Sigmoid colon (tissue), 7 donors: Measurements from ENCODE around the gene DOCK9. TPM values are rescaled to one million over a fixed set of nuclear protein-coding genes. Genes with fewer than 3 reads are reported as not detected.

Experiments
- DNase-seq: peaks from one replicate; pipeline ENCODE4 v3.0.0-alpha.2; 2019
- H3K27ac ChIP-seq, 4 donors: fragments of 200-600 bp; sonication (generic); one replicate each; pipeline ENCODE4 v1.5.1; 2016 to 2019; ENCODE audit warnings: mild to moderate bottlenecking in 1 of 4
- H3K27me3 ChIP-seq, 3 donors: fragments of 200-600 bp; sonication (generic); one replicate each; pipeline ENCODE4 v1.5.1; 2019; ENCODE audit warnings: mild to moderate bottlenecking in 1 of 3
- H3K36me3 ChIP-seq, 4 donors: fragments of 200-600 bp; sonication (generic); one replicate each; pipeline ENCODE4 v1.5.1; 2016 to 2019
- H3K4me1 ChIP-seq, 4 donors: fragments of 200-600 bp; sonication (generic); one replicate each; pipeline ENCODE4 v1.5.1; 2017 to 2019
- H3K4me3 ChIP-seq, 4 donors: fragments of 200-600 bp; sonication (generic); one replicate each; pipeline ENCODE4 v1.5.1; 2017 to 2019; ENCODE audit warnings: mild to moderate bottlenecking in 2 of 4, moderate library complexity in 1 of 4
- H3K9me3 ChIP-seq, 4 donors: fragments of 200-600 bp in 3 of 4; sonication (generic) in 3 of 4; one replicate each; pipeline versions ENCODE4 v1.5.1 to v1.6.1; 2013 to 2019
- CTCF ChIP-seq, 4 experiments: fragments of 450-650 bp in 3 of 4; fragments of 200-600 bp in 1 of 4; IDR thresholded peaks; one replicate each; pipeline ENCODE4 v1.5.1; 2016 to 2019; ENCODE audit warnings: antibody characterized with exemption in 4 of 4, mild to moderate bottlenecking in 3 of 4, moderate library complexity in 2 of 4
- EP300 ChIP-seq, 4 donors: sonication (generic); formaldehyde crosslinking; IDR thresholded peaks; one replicate each; pipeline ENCODE4 v1.6.1; 2017; ENCODE audit warnings: antibody characterized with exemption in 4 of 4
- POLR2A ChIP-seq, 2 donors: fragments of 450-650 bp; IDR thresholded peaks; one replicate each; pipeline ENCODE4 v1.6.1; 2016; ENCODE audit warnings: antibody characterized with exemption in 2 of 2, mild to moderate bottlenecking in 2 of 2, moderate library complexity in 2 of 2
- POLR2AphosphoS5 ChIP-seq, 4 donors: sonication (generic); formaldehyde crosslinking; IDR thresholded peaks; one replicate each; pipeline ENCODE4 v1.6.1; 2017; ENCODE audit warnings: antibody characterized with exemption in 4 of 4
- WGBS, 2 donors: extraction: QIAGEN DNeasy Blood & Tissue Kit; methylation state at CpG; one replicate each; pipeline ENCODE4 v1.1.7; 2013; 5-methylcytosine and 5-hydroxymethylcytosine counted together
- intact Hi-C: fragments of 100-400 bp; cut with DNase I; formaldehyde crosslinking; loops from one replicate; pipeline ENCODE4 v1.15.1; 2023
- polyA plus RNA-seq, 3 donors: library from polyadenylated mRNA; stranded (reverse); fragments of 200-250 nt; gene quantifications; one replicate each; pipeline ENCODE4 v1.2.3, GENCODE V29; 2013
- total RNA-seq, 4 donors: library from RNA; depleted of rRNA; stranded (reverse); fragments of >200 nt; gene quantifications; one replicate each; pipeline ENCODE4 v1.1.0, GENCODE V29; 2016
- donor health status: healthy with polysubstance abuse.
- donor health status: Bipolar disorder and iron deficiency.
- donor health status: healthy.

The DOCK9 gene
- total and polyA plus RNA-seq, 7 donors = 10.8 to 126 (median 60.4) TPM

- no peaks in the 10 kb centered on the region for H3K27me3 ChIP-seq
- DNase-seq = no peak
- H3K9me3 ChIP-seq = peaks cover 0 to 8% (median 4%) of the 10 kb centered on the region in 4 donors
- peaks cover 0 to 78% (median 17%) of the 10 kb centered on the region in 4 donors for H3K36me3 ChIP-seq
- peaks cover 0 to 10% (median 3%) of the 10 kb centered on the region in 4 donors for H3K4me1 ChIP-seq
- no peak overlapping the region for H3K4me3 ChIP-seq
- no peak overlapping the region for H3K27ac ChIP-seq
- WGBS, 2 donors = 82 to 93% methylated on average over 2 of the region's 2 CpGs
- TF ChIP-seq POLR2AphosphoS5 (IDR thresholded peaks at IDR 0.05) (no peak), POLR2A (IDR thresholded peaks at IDR 0.05) (no peak), EP300 (IDR thresholded peaks at IDR 0.05) (no peak), CTCF (IDR thresholded peaks at IDR 0.05) (no peak)
- intact Hi-C loops = no loop called here
Measured at GRCh38 chr13:98874029-98874397, 103.9 kb downstream of the DOCK9 start.

GRCh38 chr13:98873377-98874028, 104.4 kb downstream of the DOCK9 start:
- no peak for DNase-seq
- Histone ChIP-seq H3K9me3 (peaks cover 0 to 8% (median 4%) of the 10 kb centered on the region in 4 donors), H3K27ac (no peak overlapping the region), H3K4me3 (no peak overlapping the region), H3K4me1 (peaks cover 0 to 5% (median under 1%) of the 10 kb centered on the region in 4 donors), H3K27me3 (no peaks in the 10 kb centered on the region), H3K36me3 (peaks cover 0 to 72% (median 16%) of the 10 kb centered on the region in 4 donors)
- TF ChIP-seq POLR2AphosphoS5 (IDR thresholded peaks at IDR 0.05) = no peak
- TF ChIP-seq EP300 (IDR thresholded peaks at IDR 0.05) = no peak
- no peak for TF ChIP-seq CTCF (IDR thresholded peaks at IDR 0.05)
- no peak for TF ChIP-seq POLR2A (IDR thresholded peaks at IDR 0.05)
- intact Hi-C loops = no loop called here
- 89 to 92% methylated on average over 3 of the region's 3 CpGs for WGBS, 2 donors

- Histone ChIP-seq H3K4me3 (no peak overlapping the region), H3K9me3 (peaks cover 0 to 8% (median 4%) of the 10 kb centered on the region in 4 donors), H3K27me3 (no peaks in the 10 kb centered on the region), H3K36me3 (peaks cover 4 to 73% (median 14%) of the 10 kb centered on the region in 4 donors), H3K27ac (no peak overlapping the region), H3K4me1 (no peaks in the 10 kb centered on the region)
- 93% methylated on average over 13 of the region's 13 CpGs for WGBS, 2 donors
- intact Hi-C loops = no loop called here
- TF ChIP-seq EP300 (IDR thresholded peaks at IDR 0.05) (no peak), POLR2AphosphoS5 (IDR thresholded peaks at IDR 0.05) (no peak), POLR2A (IDR thresholded peaks at IDR 0.05) (no peak), CTCF (IDR thresholded peaks at IDR 0.05) (no peak)
- no peak for DNase-seq
Measured at GRCh38 chr13:98871727-98872126, 106.1 kb downstream of the DOCK9 start.

GRCh38 chr13:98869408-98870090, 108.3 kb downstream of the DOCK9 start:
- 77 to 82% methylated on average over 6 of the region's 6 CpGs for WGBS, 2 donors
- H3K4me3 ChIP-seq = no peak overlapping the region
- no peaks in the 10 kb centered on the region for H3K27me3 ChIP-seq
- TF ChIP-seq POLR2AphosphoS5 (IDR thresholded peaks at IDR 0.05) = peak in 1 of 4 donors; percentile 7
- no peak for TF ChIP-seq EP300 (IDR thresholded peaks at IDR 0.05)
- TF ChIP-seq CTCF (IDR thresholded peaks at IDR 0.05) = no peak
- H3K4me1 ChIP-seq = no peaks in the 10 kb centered on the region
- no peak for DNase-seq
- intact Hi-C loops = no loop called here
- H3K9me3 ChIP-seq = peaks cover 0 to 8% (median 4%) of the 10 kb centered on the region in 4 donors
- H3K36me3 ChIP-seq = peaks cover 13 to 74% (median 19%) of the 10 kb centered on the region in 4 donors
- peak overlapping the region in 1 of 4 donors; percentile 17 for H3K27ac ChIP-seq
